Ovary (tissue), 9 donors: ENCODE data around the gene GAK. TPM values are rescaled to one million over a fixed set of nuclear protein-coding genes. Genes with fewer than 3 reads are reported as not detected.
A peak's percentile ranks its signal among the peaks of the same experiment; 100 is the strongest.
"Not testable (repeated sequence)": the region's sequence is repeated elsewhere in the genome, so short reads cannot be mapped to it uniquely, and the experiment has no call there.

Experiments
- DNase-seq, 5 donors: peaks; one replicate each; pipeline ENCODE4 v3.0.0-alpha.2; 2019 to 2020
- H3K27ac ChIP-seq, 2 donors: fragments of 200-600 bp; one replicate each; pipeline versions ENCODE4 v1.5.1 to v1.8.0; 2019 to 2022
- H3K27me3 ChIP-seq: fragments of 200-600 bp; one replicate; pipeline ENCODE4 v1.8.0; 2022
- H3K36me3 ChIP-seq: fragments of 200-600 bp; sonication (generic); one replicate; pipeline ENCODE4 v1.5.1; 2019
- H3K4me1 ChIP-seq: one replicate; pipeline ENCODE4 v1.8.1; 2013; ENCODE audit warnings: mild to moderate bottlenecking, moderate library complexity; ENCODE audit not compliant: insufficient read depth
- H3K4me3 ChIP-seq: fragments of 200-600 bp; sonication (generic); one replicate; pipeline ENCODE4 v1.5.1; 2017
- H3K9me3 ChIP-seq, 2 donors: fragments of 200-600 bp in 1 of 2; sonication (generic) in 1 of 2; one replicate each; pipeline versions ENCODE4 v1.5.1 to v1.8.1; 2013 to 2019; ENCODE audit warnings: mild to moderate bottlenecking in 1 of 2, moderate library complexity in 1 of 2
- CTCF ChIP-seq, 3 donors: fragments of 450-650 bp in 2 of 3; fragments of 200-600 bp in 1 of 3; IDR thresholded peaks; one replicate each; pipeline versions ENCODE4 v1.5.1 to v1.8.0; 2016 to 2022; ENCODE audit warnings: antibody characterized with exemption in 3 of 3, mild to moderate bottlenecking in 1 of 3
- EP300 ChIP-seq: sonication (generic); formaldehyde crosslinking; IDR thresholded peaks from one replicate; pipeline ENCODE4 v1.6.1; 2017; ENCODE audit warnings: antibody characterized with exemption
- POLR2A ChIP-seq: fragments of 450-650 bp; IDR thresholded peaks from one replicate; pipeline ENCODE4 v1.6.1; 2017; ENCODE audit warnings: antibody characterized with exemption, mild to moderate bottlenecking, moderate library complexity
- WGBS, 3 donors: extraction: QIAGEN DNeasy Blood & Tissue Kit in 1 of 3; methylation state at CpG; one replicate each; pipeline versions ENCODE4 v1.1.5 to v1.1.7; 2013 to 2017; 5-methylcytosine and 5-hydroxymethylcytosine counted together
- intact Hi-C, 4 donors: fragments of 100-400 bp; cut with DNase I; formaldehyde crosslinking; loops; one replicate each; pipeline versions ENCODE4 v1.11.0 to v1.15.1; 2022 to 2023
- polyA plus RNA-seq, 2 donors: library from polyadenylated mRNA; stranded (reverse); fragments of 200-250 nt in 1 of 2; fragments of 350-450 nt in 1 of 2; fragmentation: Illumina TruSeq in 1 of 2; extraction: RNeasy Lipid Tissue Mini Kit (QIAGEN cat#74804) in 1 of 2; gene quantifications; one replicate each; pipeline ENCODE4 v1.2.3, GENCODE V29; 2013 to 2014
- total RNA-seq, 7 donors: library from RNA; depleted of rRNA in 2 of 7; stranded (reverse); fragments of >200 nt in 2 of 7; fragmentation: NEBNext Ultra II Directional in 3 of 7; extraction: Animal tissue kit (Norgen Biotek cat#: 25700) in 3 of 7; gene quantifications; one replicate each; pipeline versions ENCODE4 v1.1.0 to v1.2.4, GENCODE V29; 2016 to 2023
- donor health status: DM: no; HTN: no; CAD: no; lungs with moderate emphysema.
- donor health status: DM: no; HTN: no; CAD: no.
- donor health status: Bipolar disorder and iron deficiency.
- donor health status: DM: yes; HTN: yes; CAD: no.
- donor health status: DM: no; HTN: no; CAD: no.
- donor health status: DM: yes; HTN: yes; CAD: no.

Gene GAK
- total and polyA plus RNA-seq, 9 donors: 30.7 to 95.4 (median 70.4) TPM

GRCh38 chr4:929096-929765, 2.9 kb downstream of the GAK start:
- intact Hi-C loops: no loop called here
- DNase-seq: peak in 2 of 5 donors; percentile 10 to 30
- Histone ChIP-seq H3K36me3 (no peaks in the 10 kb centered on the region), H3K9me3 (no peaks in the 10 kb centered on the region), H3K27me3 (no peaks in the 10 kb centered on the region), H3K4me3 (no peak overlapping the region), H3K4me1 (peaks cover 10% of the 10 kb centered on the region), H3K27ac (no peak overlapping the region)
- TF ChIP-seq POLR2A (no peak), CTCF (IDR thresholded peaks at IDR 0.05) (no peak), EP300 (no peak)
- 85 to 87% (median 86%) methylated on average over 17 of the region's 17 CpGs for WGBS, 3 donors

- H3K4me3 ChIP-seq, H3K27ac ChIP-seq, intact Hi-C loops, H3K9me3 ChIP-seq, H3K4me1 ChIP-seq, H3K27me3 ChIP-seq, H3K36me3 ChIP-seq: not testable (repeated sequence)
- DNase-seq: peak in 2 of 5 donors; percentile 4 to 14
- 88 to 100% (median 94%) methylated on average over 7 to 21 of the region's 21 CpGs for WGBS, 3 donors
These were observed 4.5 kb downstream of the GAK start for GRCh38 chr4:927566-927965.

DNA sequence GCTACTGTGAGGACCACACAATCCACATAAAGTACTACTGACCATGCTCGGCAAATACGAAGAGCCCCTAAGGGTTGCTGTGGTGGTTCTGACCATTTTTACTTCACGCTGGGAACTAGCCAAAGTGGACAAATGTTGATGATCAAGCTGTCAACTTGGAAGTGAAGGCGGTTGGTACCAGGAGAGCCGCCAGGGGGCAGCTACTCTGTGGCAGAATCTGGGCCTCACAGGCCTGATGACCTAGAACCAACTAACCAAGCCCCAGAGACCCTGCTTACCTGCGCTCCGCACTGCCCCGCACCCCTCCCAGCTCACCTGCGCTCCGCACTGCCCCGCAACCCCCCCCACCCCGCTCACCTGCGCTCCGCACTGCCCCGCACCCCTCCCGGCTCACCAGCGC, 5.6 kb downstream of the GAK start:
- intact Hi-C loops: no loop called here
- 80 to 87% (median 81%) methylated on average over 14 to 17 of the region's 17 CpGs for WGBS, 3 donors
- Histone ChIP-seq H3K27me3 (no peaks in the 10 kb centered on the region), H3K27ac (no peak overlapping the region), H3K9me3 (no peaks in the 10 kb centered on the region), H3K4me1 (peaks cover 7% of the 10 kb centered on the region), H3K36me3 (no peaks in the 10 kb centered on the region), H3K4me3 (no peak overlapping the region)
- no peak for TF ChIP-seq POLR2A
- no peak for TF ChIP-seq EP300
- TF ChIP-seq CTCF (IDR thresholded peaks at IDR 0.05): no peak
- DNase-seq: peak in 1 of 5 donors; percentile 31

GRCh38 chr4:925771-926500, 6.2 kb downstream of the GAK start:
- no peak for TF ChIP-seq EP300
- no peak for TF ChIP-seq CTCF (IDR thresholded peaks at IDR 0.05)
- no peak for TF ChIP-seq POLR2A
- WGBS, 3 donors: 75 to 76% (median 76%) methylated on average over 26 of the region's 26 CpGs
- H3K9me3 ChIP-seq: no peaks in the 10 kb centered on the region
- H3K36me3 ChIP-seq: no peaks in the 10 kb centered on the region
- no peaks in the 10 kb centered on the region for H3K27me3 ChIP-seq
- no peak overlapping the region for H3K4me3 ChIP-seq
- peaks cover 3% of the 10 kb centered on the region for H3K4me1 ChIP-seq
- no peak overlapping the region for H3K27ac ChIP-seq
- peak in 2 of 5 donors; percentile 11 to 24 for DNase-seq
- intact Hi-C loops: no loop called here

DNA sequence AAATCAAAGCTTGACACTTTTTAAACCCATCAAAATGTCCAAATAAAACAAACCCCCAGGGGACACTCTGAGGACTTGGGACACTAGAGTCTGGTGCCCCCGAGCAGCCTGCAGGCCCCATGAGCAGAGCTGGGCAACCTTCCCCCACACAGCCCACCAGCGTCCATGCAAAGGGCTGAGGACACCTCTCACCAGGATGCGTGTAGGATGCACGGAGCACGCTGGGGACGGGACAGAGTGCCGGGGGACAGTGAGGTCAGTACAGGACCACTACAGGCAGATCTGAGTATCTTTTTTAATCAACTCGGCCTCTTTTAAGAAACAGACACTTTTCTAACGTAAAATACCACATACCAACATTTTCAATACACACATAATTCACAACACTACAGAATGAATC, 6.9 kb downstream of the GAK start:
- Histone ChIP-seq H3K36me3 (no peaks in the 10 kb centered on the region), H3K27me3 (no peaks in the 10 kb centered on the region), H3K9me3 (no peaks in the 10 kb centered on the region), H3K4me1 (no peaks in the 10 kb centered on the region), H3K27ac (no peak overlapping the region), H3K4me3 (no peak overlapping the region)
- DNase-seq: peak in 2 of 5 donors; percentile 9 to 22
- TF ChIP-seq POLR2A: no peak
- no peak for TF ChIP-seq EP300
- TF ChIP-seq CTCF (IDR thresholded peaks at IDR 0.05): no peak
- intact Hi-C loops: no loop called here
- 84 to 88% (median 87%) methylated on average over 9 of the region's 9 CpGs for WGBS, 3 donors
